ENCODE data around the gene OR6K3. TPM values are rescaled to one million over a fixed set of nuclear protein-coding genes. Genes with fewer than 3 reads are reported as not detected.
"Not testable (repeated sequence)": the region's sequence is repeated elsewhere in the genome, so short reads cannot be mapped to it uniquely, and the experiment has no call there.

OR6K3 gene
- total RNA-seq, 4 donors from 2014 or later: not detected

DNA sequence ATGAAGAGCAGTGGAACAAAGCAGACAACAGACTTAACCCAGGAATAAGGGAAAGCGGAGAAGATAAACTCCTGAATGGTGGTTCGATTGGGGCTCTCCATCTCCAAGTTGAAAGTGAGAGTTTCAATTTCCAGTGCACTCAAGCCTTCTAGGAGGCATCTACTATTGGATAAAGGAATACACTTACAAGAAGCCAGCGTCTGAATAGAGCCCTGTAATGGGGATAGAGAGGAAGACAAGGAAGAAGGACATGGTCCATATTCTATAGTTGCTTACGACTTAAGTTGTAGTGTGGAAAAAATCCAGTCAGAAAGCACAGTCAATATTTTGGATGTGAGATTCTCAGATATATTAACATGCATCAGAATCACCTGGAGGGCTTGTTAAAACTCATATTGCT is 20.0 kb downstream of the OR6K3 start, which contains the start of gene OR6K2:
Gene OR6K2, minus strand, starts transcription at position 101 of the 400 bp plus-strand sequence. Its CDS starts 0 bp downstream, at position 101.
- TF ChIP-seq, protein P1, sequence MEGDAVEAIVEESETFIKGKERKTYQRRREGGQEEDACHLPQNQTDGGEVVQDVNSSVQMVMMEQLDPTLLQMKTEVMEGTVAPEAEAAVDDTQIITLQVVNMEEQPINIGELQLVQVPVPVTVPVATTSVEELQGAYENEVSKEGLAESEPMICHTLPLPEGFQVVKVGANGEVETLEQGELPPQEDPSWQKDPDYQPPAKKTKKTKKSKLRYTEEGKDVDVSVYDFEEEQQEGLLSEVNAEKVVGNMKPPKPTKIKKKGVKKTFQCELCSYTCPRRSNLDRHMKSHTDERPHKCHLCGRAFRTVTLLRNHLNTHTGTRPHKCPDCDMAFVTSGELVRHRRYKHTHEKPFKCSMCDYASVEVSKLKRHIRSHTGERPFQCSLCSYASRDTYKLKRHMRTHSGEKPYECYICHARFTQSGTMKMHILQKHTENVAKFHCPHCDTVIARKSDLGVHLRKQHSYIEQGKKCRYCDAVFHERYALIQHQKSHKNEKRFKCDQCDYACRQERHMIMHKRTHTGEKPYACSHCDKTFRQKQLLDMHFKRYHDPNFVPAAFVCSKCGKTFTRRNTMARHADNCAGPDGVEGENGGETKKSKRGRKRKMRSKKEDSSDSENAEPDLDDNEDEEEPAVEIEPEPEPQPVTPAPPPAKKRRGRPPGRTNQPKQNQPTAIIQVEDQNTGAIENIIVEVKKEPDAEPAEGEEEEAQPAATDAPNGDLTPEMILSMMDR (IDR thresholded peaks at IDR 0.05): no peak
- TF ChIP-seq POLR2A (IDR thresholded peaks at IDR 0.05): no peak
- Histone ChIP-seq H3K4me3 (replicated peaks in 1 of 3) (no peak within 1 kb of the TSS), H3K9me3 (no peaks in the 10 kb centered on the region), H3K36me3 (no peaks in the 10 kb centered on the region), H3K27me3 (no peaks in the 10 kb centered on the region), H3K27ac (no peak within 1 kb of the TSS), H3K4me1 (no peaks in the 10 kb centered on the region)
- intact Hi-C loops (cut with DNase I): no loop called here
- WGBS, 2 donors: 76 to 82% methylated on average over 4 of the region's 4 CpGs
- DNase-seq: no peak

DNA sequence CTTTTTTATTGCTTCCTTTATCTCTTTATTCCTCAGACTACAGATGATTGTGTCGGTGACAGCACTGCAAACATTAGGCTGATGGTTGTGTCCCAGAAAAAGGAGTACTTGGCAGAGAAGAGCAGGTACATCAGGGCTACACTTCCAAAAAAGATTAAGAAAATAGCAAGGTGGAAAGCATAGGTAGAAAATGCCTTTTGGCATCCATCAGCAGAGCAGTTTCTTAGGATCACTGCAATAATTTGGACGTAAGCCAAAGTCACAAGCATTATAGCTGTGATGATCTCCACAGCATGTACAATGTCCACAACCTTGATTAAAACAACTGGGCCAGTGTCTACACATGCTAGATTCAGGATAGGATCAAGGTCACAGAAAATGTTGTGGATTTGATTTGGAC is 25.9 kb downstream of the OR6K3 start:
- intact Hi-C loops (cut with DNase I): no loop called here
- H3K4me3 ChIP-seq (replicated peaks in 1 of 3): no peak overlapping the region
- DNase-seq: no peak
- no peaks in the 10 kb centered on the region for H3K9me3 ChIP-seq
- no peaks in the 10 kb centered on the region for H3K27me3 ChIP-seq
- no peaks in the 10 kb centered on the region for H3K4me1 ChIP-seq
- H3K27ac ChIP-seq: no peak overlapping the region
- no peak for TF ChIP-seq POLR2A (IDR thresholded peaks at IDR 0.05)
- TF ChIP-seq, protein P1 (IDR thresholded peaks at IDR 0.05): no peak
- H3K36me3 ChIP-seq: no peaks in the 10 kb centered on the region
- 85 to 91% methylated on average over 2 of the region's 2 CpGs for WGBS, 2 donors

DNA sequence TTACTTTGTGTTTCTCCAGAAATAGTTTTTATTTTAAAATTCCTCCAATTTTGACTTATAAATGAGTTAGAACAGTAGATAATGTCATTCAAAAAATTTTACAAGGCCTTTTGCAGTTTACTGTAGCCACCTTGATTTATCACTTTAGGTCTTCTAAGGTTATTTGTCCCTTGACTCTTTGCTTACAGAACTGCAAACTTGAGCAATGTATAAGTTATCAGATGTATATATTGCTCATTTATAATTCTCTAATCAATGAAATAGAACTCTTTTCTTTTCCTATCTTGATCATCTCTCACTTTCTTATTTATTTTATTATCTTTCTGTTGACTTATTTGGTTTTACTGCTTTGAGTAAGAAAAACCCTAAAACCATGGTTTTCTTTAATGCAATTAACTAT is 28.2 kb downstream of the OR6K3 start:
- no peaks in the 10 kb centered on the region for H3K27me3 ChIP-seq
- H3K36me3 ChIP-seq: no peaks in the 10 kb centered on the region
- H3K4me3 ChIP-seq (replicated peaks in 1 of 3): no peak overlapping the region
- no peak for DNase-seq
- intact Hi-C loops (cut with DNase I): no loop called here
- no peak overlapping the region for H3K27ac ChIP-seq
- no peaks in the 10 kb centered on the region for H3K4me1 ChIP-seq
- H3K9me3 ChIP-seq: no peaks in the 10 kb centered on the region
- no peak for TF ChIP-seq POLR2A (IDR thresholded peaks at IDR 0.05)
- TF ChIP-seq, protein P1 (IDR thresholded peaks at IDR 0.05): no peak

DNA sequence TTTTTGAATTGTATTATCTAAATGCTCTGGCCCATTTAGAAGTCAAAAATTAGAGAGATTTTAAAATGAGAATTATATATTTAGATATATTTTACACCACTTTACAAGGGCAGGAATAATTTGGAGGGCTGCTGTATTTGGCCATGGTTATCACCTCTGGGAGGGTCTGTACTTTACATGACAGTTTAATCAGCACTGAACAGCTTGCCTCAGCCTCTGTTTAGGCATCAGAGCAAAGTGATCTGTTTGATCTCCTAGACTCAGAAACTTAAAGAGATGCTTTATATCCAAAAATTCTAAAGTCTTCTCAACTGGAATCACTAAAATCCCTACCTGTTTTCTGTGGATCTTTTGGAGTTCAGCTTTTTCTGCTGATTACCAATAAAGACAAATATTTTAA is 28.6 kb downstream of the OR6K3 start:
- H3K27ac ChIP-seq: no peak overlapping the region
- H3K36me3 ChIP-seq: no peaks in the 10 kb centered on the region
- no peaks in the 10 kb centered on the region for H3K27me3 ChIP-seq
- intact Hi-C loops (cut with DNase I): no loop called here
- H3K9me3 ChIP-seq: no peaks in the 10 kb centered on the region
- H3K4me3 ChIP-seq (replicated peaks in 1 of 3): no peak overlapping the region
- no peaks in the 10 kb centered on the region for H3K4me1 ChIP-seq
- no peak for DNase-seq
- TF ChIP-seq, protein P1 (IDR thresholded peaks at IDR 0.05): no peak

DNA sequence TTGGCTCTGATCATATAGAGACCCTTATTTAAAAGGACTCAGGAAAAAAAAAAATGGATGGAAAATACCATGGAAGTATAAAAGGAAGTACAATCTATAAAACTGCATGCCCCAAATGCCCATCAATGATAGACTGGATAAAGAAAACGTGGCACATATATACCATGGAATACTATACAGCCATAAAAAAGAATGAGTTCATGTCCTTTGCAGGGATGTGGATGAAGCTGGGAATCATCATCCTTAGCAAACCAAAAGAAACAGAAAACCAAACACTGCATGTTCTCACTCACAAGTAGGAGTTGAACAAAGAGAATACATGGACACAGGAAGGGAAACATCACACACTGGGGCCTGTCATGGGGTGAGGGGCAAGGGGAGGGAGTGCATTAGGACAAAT is 29.4 kb downstream of the OR6K3 start:
- H3K36me3 ChIP-seq; H3K4me3 ChIP-seq (replicated peaks in 1 of 3); DNase-seq; H3K4me1 ChIP-seq; H3K27ac ChIP-seq; intact Hi-C loops (cut with DNase I); H3K9me3 ChIP-seq; H3K27me3 ChIP-seq: not testable (repeated sequence)
- 51 to 63% methylated on average over 1 of the region's 1 CpG for WGBS, 2 donors

DNA sequence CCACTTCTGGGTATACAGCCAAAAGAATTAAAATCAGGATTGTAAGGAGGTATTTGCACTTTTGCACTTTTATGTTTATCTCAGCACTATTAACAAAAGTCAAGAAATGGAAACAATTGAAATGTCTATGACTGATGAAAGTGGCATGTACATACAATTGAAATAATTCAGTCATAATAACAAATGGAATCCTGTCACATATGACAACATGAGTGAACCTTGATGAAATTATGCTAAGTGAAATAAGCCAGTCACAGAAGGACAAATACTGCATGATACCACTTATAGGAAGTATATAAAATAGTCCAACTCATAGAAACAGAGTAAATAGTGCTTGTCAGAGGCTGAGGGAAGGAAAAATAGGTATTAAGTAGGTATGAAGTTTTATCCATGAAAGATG is 30.6 kb downstream of the OR6K3 start:
- TF ChIP-seq, protein P1 (IDR thresholded peaks at IDR 0.05): no peak
- DNase-seq: no peak

More for the DNA sequence above, 30.6 kb downstream of the OR6K3 start:
- Histone ChIP-seq H3K4me3 (replicated peaks in 1 of 3) (no peak overlapping the region), H3K9me3 (no peaks in the 10 kb centered on the region), H3K4me1 (no peaks in the 10 kb centered on the region), H3K27me3 (no peaks in the 10 kb centered on the region), H3K27ac (no peak overlapping the region), H3K36me3 (no peaks in the 10 kb centered on the region)
- intact Hi-C loops (cut with DNase I): no loop called here
